Activated CD8-positive, alpha-beta memory T cell treated with anti-CD3 and anti-CD28 coated beads, Interleukin-2, amount 50 U/mL, for 24 hours (primary cell): Measurements from ENCODE around the gene HOXD9.

Experiments
- DNase-seq: peaks from one replicate; pipeline ENCODE4 v3.0.0-alpha.2; 2020; ENCODE audit errors: extremely low read depth

Gene HOXD9

DNA sequence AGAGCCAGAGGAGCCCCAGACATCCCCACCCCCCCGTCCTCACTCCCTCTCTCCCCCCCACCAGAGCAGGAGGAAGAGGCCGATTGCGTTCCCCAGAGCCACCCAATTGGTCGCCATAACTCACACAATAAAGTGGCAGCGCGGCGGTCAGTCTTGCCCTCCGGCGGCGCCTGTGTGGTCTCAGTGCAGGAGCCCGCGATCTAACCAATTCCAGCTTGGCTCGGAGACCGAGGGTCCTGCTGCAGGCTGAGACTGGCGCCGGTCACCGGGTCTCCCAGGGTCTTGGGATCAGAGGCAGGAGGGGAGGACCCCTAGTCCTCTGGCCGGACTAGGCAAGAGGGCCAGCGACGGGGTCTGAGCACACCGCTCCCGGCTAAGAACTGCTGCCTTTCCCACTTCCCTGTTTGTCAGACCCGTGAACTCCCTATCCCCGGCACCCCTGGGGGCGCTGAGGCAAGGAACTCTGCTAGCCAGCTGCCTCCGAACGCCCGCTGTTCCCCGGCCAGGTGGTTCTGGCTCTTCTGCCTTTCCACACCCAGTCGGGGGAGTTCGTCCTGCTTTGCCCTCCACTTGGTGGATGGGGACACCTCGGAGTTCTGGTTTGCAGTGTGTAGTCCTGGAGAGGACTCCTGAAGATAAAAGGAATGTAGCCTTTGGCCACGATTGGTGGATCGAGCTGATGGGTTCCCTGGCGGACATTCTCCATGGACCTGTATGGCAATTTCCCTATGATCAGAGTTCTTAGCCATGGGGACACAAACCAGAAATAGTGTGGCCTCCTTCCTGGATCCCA lies 24.0 kb upstream of the HOXD9 start:
- no peak for DNase-seq

DNA sequence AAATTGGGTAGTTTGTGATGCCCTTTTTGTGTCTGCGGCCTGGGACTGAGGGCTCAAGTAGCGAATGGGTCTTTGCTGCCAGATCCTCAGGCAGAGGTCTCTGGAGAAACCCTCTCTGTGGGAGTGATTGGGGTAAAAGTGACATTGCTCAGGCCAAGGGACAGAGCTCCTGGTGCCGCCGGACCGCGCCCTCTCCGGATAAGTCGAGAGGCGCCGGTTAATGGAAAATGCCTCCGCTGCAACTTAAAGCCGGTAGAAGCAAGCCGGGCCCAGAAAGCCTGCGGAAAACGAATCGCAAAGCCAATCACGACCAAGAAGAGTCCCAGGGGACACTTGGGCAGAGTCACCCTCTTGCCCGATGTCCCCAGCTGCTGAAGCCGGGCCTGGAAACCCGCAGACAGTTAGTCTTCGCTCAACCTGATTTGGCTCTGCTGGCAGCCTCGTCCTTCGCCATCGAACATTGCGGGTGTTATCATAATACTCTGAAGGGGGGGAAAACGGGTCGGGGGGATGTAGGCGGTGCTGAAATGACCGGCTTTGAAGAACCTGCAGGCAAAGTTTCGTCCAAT lies 23.3 kb upstream of the HOXD9 start:
- DNase-seq, result no peak

DNA sequence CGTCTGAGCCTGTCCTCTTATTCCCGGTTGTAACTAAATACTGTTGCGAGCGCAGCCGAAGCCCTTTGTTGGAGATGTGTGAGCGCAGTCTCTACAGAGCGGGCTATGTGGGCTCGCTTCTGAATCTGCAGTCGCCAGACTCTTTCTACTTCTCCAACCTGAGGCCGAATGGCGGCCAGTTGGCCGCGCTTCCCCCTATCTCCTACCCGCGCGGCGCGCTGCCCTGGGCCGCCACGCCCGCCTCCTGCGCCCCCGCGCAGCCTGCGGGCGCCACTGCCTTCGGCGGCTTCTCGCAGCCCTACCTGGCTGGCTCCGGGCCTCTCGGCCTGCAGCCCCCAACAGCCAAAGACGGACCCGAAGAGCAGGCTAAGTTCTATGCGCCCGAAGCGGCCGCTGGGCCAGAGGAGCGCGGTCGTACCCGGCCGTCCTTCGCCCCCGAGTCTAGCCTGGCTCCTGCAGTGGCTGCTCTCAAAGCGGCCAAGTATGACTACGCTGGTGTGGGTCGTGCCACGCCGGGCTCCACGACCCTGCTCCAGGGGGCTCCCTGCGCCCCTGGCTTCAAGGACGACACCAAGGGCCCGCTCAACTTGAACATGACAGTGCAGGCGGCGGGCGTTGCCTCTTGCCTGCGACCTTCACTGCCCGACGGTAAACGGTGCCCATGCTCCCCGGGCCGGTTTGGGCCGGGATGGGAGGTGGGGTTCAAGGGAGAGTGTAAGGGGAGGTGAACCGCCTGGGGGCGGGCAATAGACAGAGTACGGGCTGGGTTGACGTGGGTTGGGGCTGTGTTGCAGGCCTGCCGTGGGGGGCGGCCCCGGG lies 22.6 kb upstream of the HOXD9 start, which contains the start of gene HOXD12:
Gene HOXD12, plus strand, starts transcription at position 68 of the 819 bp plus-strand sequence. Its CDS starts 7 bp downstream, at position 75.
- DNase-seq, result no peak

DNA sequence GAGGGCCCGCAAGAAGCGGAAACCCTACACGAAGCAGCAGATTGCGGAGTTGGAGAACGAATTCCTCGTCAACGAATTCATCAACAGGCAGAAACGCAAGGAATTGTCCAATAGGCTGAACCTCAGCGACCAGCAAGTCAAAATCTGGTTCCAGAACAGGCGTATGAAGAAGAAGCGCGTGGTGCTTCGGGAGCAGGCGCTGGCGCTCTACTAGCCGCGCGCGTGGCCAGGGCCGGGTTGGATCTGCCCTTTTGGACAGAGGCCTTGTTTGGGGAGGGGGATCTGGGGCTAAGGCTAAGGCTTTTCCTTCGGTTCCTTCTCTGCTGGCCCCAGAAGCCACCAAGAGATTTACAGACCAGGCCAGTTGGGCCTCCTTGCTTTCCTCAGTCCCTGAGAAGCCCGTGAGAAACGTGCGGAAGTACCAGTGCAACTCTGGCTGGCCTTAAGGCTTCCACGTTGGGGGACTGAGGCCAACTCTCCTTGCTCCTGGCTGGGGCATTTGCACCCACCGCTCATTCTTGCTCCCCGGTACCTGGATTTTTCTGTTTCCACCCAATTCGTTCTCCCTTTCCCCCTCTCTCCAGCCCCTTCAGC lies 21.9 kb upstream of the HOXD9 start:
- no peak for DNase-seq

DNA sequence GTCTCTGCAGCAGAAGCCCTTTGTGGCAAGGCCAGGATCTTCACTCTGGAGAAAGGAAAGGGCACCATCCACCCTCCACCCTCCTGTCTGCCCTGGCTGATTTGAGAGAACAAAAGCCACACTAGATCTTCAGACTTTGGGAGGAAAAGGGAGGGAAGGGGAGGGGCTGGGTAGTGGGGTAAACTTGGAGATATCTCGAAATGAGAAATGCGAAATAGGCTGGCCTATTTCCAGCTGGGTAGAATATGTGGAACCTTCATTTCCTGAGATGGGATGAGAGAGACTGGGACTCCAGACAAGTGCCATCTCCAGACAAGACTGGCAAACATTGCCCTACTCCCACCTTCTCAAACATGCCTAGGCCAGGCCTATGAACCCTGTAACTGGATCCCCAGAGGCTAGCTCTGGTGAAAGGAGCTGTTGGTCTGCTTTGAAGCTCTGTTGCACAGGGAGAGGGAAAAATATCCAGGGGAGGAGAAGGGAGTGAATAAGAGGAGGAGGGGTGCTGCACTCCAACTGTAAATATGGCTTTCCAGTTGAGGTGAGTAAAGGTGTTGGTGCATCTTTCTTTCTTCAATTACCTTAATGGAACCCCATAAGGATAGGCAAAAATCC lies 21.2 kb upstream of the HOXD9 start:
- DNase-seq, result no peak

DNA sequence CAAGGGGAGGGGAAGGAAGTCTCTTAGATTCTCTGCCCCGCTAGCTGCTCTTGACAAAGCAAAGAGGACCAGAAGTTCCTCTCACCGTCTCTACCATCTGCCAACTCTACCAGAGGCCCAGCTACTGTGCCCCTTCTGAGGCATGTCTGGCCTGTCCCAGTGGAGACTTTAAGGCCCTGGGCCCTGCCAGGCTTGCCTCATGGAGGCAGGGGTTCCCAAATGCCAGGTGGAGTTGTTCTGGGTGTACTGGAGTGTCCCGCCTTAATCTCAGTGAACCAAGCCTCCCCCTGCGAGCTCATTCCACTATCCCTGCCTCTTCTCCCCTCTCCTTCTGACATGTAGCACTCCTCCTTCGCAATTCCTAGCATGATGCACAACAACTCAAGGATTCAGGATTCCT lies 20.7 kb upstream of the HOXD9 start:
- no peak for DNase-seq

DNA sequence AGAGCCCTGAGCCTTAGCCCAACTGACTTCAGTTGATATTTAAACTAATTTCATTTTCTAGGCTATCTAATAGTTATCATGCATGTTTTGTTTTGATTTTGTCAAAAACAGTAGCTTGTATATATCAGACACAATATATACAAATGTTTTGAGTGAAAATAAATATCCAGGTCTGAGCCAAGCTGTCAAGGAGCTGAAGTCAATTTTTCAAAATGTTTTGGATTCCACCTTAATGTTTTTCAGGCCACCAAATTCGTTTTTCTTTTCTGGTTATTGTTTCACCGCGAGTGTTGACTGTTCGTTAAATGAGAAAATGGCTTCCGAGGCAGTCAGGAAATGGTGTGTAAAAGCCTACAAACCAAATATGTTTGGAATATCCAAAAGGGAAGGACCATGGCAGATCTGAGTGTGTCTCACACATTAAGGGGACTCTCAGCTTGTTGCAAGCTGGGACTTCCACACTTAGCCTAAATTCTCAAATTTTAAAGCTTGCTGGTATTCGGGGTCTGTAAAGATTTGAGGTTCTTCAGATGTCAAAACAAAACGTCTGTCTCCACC lies 20.1 kb upstream of the HOXD9 start:
- DNase-seq, result no peak

DNA sequence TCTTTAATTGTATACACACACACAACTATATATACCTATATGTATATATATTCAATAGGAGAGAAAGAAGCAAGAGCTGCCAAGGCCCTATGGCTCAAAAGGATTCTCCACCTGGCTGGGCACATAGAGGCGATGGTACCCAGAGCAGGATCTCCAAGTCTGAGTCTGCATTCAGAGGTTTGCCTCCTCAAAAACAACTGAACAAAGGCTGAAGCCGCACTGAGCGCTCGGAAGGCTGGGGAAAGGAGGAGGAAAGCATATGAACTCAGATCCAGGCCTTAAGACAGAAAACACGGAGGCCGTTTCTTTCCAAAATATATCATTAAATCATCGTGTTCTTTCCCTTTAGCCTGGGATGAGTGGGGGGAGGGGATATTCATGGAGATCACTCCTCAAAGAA lies 19.3 kb upstream of the HOXD9 start:
- no peak for DNase-seq

DNA sequence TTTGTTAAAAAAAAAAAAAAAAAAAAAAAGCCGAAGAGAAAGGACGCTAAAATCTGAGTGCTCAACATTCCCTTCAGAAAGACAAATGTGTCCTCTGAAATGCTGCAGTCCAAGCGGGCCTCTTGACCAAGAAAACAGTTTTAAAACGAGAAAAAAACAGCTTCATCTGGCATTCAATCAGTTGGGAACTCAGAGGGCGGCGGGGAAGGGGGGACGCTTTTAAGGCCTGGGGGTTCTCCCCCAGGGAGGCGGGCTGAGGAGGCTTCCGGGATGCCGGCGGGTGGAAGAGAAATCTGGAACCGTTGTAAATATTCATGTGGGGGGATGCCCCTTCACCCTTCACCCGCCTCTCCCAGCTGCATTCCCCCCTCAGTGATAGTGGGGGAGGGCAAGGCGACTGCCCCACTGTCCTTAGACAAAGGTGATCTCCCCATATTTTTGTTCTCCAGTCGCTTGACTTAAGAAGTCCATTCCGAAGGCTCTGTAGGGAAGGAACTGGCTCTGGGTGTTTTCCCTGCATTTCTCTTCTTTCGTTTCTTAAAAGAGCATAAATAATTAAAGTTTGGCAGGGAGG lies 18.7 kb upstream of the HOXD9 start:
- no peak for DNase-seq

DNA sequence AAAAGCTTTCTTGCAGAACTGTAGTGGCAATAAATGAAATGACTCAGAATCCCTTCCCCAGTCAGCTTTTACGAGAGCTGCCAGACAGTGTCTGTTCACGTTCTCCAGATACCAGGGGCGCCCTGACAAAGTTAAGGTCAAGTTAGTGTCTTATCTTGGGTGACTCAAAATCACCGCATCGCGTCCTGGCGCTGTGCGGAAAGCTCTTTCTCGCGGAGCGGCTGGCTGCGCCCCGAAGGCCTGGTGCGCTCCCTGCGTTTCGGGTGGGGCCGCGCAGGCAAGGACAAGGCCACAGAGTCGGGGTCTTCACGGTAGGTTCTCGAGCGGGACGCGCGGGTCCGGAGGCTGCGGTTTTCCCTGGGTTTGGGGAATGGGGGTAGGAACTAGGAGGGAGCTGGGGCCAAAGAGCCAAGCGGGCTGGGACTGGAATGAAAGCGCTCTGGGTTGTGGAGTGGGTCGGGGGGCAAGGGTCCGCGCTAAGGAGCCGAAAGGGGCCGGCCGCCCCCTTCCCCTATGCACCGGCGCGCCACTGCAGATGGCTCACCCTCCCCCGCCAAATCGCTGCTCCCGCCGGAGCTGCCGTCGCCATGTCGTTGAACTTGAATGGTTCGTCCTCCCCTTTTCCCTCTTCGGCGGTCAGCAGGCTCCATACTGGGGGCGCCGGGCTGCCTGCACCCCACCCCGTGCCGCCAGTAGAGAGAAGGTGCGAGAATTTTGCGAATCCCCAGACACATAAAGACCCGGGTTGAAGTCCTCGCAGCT lies 18.0 kb upstream of the HOXD9 start:
- DNase-seq, result no peak

DNA sequence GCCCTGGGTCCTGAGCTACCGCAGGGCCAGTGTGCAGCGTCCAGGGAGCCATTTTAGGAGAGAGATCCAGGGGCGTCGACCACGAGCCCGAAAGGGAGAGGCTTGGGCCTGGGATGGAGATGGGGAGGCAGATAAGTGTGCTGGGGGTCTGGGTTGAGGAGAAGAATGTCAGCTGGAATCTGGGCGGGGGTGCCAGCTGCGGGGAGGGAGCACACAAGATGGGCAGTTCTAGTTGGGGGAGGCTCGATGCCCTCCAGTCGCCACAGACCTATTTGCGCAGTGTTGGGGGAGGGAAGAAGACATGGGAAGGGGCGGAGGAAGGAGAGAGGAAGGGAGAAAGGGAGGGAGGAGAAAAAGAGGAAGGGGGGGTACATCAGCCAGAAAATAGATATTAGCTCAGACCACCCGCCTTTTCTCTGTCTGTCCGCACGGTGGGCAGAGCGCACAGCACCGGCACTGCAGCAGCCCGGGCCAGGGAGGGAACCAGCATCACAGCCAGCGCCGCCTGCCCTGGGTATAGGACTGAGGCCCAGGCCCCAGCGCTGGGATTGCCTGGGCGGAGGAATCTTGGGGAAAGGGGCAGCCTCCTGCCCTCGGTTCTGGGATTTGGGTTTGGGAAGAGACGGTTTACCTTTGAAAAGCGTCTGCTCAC lies 17.3 kb upstream of the HOXD9 start:
- no peak for DNase-seq

DNA sequence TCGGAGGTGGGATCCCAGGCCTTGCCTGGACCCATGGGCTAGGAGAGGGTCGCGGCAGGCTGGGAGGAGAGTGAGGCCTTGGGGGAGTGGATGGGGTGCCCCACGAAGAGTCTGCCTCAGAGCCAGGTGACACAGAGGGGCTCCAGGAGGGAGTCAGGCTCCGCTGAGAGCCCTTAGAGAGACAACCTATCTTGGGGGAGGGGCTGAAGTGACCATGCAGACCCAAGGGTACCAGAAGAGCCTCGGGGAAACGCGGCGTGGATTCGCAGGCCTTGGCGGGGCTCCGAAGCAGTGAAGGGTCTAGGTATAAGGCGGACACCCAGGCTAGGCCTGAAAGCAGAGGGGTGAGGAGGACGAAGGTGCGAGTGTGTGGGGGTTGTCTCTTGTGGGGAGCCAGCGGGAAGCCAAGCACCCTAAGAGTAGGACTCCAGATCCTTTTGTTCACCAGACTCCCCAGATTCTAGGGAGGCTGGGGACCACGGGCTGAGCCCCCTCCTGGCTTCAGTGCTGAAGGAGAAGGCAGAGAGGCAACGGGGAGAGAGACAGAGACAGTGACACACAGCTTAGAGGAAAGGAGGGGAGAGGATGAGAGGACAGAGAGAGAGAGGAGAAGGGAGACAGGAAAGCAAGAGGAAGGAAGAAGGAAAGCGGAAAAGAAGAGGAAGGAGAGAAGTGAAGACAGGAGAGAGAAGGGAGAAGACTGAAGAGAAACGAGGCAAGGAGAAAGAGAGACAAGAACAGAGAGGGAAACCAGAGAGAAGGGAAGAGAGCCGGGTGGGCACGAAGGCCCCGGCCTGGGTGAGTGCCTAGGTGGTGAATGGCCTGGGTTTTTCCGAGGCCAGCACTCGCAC lies 16.6 kb upstream of the HOXD9 start:
- DNase-seq, result no peak

DNA sequence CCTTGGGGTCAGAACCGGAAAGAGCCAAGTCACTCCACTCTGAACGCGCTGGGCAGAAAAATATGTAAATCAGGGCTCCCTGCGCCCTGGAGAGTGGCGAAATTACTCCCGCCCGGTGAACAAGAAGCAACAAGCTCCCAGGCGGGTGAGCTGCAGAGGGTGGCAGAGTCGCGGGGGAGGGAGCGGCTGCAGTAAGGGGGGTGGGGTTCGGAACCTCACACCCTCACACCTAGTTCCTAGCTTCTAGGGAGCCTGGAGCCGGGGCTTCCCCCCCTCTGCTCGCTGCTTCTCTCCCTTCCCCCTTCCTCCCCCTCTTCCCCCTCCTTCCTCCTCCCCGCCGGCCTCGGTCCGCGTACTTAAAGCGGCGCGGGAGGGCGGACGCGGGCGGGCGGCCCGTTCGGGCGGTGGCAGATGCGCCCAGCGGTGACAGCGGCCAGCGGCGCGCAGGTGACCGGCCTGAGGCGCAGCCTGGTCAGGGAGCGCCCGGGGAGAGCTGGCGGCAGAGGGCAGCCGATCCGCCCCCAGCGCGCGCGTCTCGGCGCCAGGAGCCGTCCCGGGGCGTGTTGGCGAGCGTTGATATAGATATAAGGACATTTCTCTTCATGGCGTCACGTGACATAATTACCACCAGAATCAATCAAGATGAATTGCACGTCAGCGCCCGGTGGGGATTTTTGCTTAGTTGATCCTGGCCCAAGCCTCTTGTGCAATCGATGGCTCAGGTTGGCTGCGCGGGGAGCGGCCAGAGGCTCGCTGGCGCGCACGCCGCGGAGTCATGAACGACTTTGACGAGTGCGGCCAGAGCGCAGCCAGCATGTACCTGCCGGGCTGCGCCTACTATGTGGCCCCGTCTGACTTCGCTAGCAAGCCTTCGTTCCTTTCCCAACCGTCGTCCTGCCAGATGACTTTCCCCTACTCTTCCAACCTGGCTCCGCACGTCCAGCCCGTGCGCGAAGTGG lies 15.7 kb upstream of the HOXD9 start, which contains the start of gene HOXD11:
Gene HOXD11, plus strand, starts transcription at position 700 of the 959 bp plus-strand sequence. Its CDS starts 76 bp downstream, at position 776.
- no peak for DNase-seq

DNA sequence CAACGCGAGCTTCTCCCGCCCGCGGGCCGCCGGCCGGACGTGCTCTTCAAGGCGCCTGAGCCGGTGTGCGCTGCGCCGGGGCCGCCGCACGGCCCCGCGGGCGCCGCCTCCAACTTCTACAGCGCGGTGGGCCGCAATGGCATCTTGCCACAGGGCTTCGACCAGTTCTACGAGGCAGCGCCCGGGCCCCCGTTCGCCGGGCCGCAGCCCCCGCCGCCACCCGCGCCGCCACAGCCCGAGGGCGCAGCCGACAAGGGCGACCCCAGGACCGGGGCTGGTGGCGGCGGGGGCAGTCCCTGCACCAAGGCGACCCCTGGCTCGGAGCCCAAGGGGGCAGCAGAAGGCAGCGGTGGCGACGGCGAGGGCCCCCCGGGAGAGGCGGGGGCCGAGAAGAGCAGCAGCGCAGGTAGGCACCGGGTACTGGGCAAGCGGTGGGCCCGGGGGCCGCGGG lies 14.8 kb upstream of the HOXD9 start:
- no peak for DNase-seq

DNA sequence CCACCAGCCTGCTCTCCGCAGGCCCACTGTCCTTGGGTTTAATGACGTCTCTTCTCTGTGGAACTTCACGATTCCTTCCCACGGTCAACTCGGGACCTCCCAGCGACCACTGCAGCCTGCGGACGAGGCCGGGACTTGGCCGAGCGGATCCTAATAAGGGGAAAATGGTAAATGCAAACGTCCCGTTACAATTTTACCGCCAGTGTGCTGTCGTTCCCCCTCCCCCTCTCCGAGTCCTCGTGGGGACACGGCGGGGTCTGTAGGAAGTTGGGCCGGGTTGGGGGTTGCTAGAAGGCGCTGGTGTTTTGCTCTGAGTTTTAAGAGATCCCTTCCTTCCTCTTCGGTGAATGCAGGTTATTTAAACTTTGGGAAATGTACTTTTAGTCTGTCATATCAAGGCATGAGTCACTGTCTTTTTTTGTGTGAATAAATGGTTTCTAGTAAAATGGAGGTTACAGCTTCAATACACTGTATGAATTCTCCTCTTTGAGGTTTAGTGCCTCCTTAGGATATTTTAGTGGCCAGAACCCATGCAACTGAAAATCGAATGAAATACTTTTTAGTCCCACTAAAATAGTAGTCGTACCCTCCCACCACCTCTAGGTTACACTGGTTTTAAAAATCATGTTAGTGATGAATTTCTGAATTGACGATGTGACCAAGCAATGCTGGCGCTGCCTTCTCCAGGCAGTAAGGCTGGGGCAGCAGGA lies 13.2 kb upstream of the HOXD9 start:
- no peak for DNase-seq

DNA sequence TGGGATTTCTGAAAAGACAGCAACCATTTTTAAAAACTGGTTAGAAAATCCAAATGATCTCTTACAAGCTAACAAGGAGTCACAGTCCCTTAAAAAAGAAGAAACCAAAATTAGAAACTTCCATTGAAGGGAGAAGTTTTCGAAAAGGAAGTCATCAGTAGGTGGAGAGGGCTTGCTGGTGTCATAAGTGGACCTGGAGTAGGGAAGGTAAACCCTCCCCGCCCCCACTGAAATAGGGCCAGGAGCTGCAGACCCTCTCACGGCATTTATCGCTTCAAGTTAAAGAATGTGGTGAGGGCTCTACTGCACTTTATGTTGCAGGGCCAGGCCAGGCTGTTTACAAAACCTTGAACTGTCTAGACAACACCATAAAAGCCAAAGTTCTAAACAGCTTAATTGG lies 12.6 kb upstream of the HOXD9 start:
- DNase-seq, result no peak
